Neural progenitor cell (in vitro differentiated cells): Measurements from ENCODE around the gene USF2. TPM values are rescaled to one million over a fixed set of nuclear protein-coding genes. Genes with fewer than 3 reads are reported as not detected.

ENCODE experiments used
- DNase-seq: peaks from one replicate; pipeline ENCODE4 v3.0.0-alpha.2; 2016; ENCODE audit warnings: low spot score
- H2AFZ ChIP-seq: fragments of 200-600 bp; sonication (generic); replicated peaks from 2 replicates; pipeline ENCODE4 v1.6.1; 2016; ENCODE audit warnings: antibody characterized with exemption
- H3F3A ChIP-seq: fragments of 200-600 bp; sonication (generic); 2 replicates; pipeline ENCODE4 v1.6.1; 2016; ENCODE audit warnings: antibody characterized with exemption, low read depth
- H3K27ac ChIP-seq: fragments of 200-600 bp; sonication (generic); 2 replicates; pipeline ENCODE4 v1.5.1; 2016; ENCODE audit warnings: mild to moderate bottlenecking
- H3K27me3 ChIP-seq: fragments of 200-600 bp; sonication (generic); 2 replicates; pipeline ENCODE4 v1.6.1; 2016; ENCODE audit warnings: mild to moderate bottlenecking, moderate library complexity
- H3K36me3 ChIP-seq: fragments of 200-600 bp; sonication (generic); 2 replicates; pipeline ENCODE4 v1.5.1; 2016
- H3K4me1 ChIP-seq: fragments of 200-600 bp; sonication (generic); 2 replicates; pipeline ENCODE4 v1.6.1; 2016; ENCODE audit warnings: mixed run types
- H3K4me2 ChIP-seq: fragments of 200-600 bp; sonication (generic); 2 replicates; pipeline ENCODE4 v1.6.1; 2016
- H3K4me3 ChIP-seq: fragments of 200-600 bp; sonication (generic); 2 replicates; pipeline ENCODE4 v1.5.1; 2016
- H3K79me2 ChIP-seq: fragments of 200-600 bp; sonication (generic); 2 replicates; pipeline ENCODE4 v1.6.1; 2016; ENCODE audit warnings: low read depth
- H3K9ac ChIP-seq: fragments of 200-600 bp; sonication (generic); 2 replicates; pipeline ENCODE4 v1.6.1; 2016
- H3K9me3 ChIP-seq: fragments of 200-600 bp; sonication (generic); 2 replicates; pipeline ENCODE4 v1.5.1; 2016; ENCODE audit warnings: low read depth
- H4K20me1 ChIP-seq: fragments of 200-600 bp; sonication (generic); 2 replicates; pipeline ENCODE4 v1.6.1; 2016; ENCODE audit warnings: low read depth
- H3K27ac Mint-ChIP-seq: 3 replicates; pipeline ENCODE4 v1.8.0; 2021; ENCODE audit warnings: mixed read lengths
- H3K27me3 Mint-ChIP-seq: 2 replicates; pipeline ENCODE4 v1.8.0; 2022; ENCODE audit warnings: low read depth, mild to moderate bottlenecking, inconsistent platforms, moderate library complexity, mixed read lengths; ENCODE audit not compliant: insufficient read depth
- H3K36me3 Mint-ChIP-seq: 3 replicates; pipeline ENCODE4 v1.8.0; 2021; ENCODE audit warnings: mixed read lengths
- H3K4me1 Mint-ChIP-seq: 3 replicates; pipeline ENCODE4 v1.8.0; 2021; ENCODE audit warnings: mixed read lengths
- H3K4me3 Mint-ChIP-seq: 3 replicates; pipeline ENCODE4 v1.8.0; 2021; ENCODE audit warnings: mild to moderate bottlenecking, moderate library complexity, mixed read lengths
- H3K9me3 Mint-ChIP-seq: 3 replicates; pipeline ENCODE4 v1.8.0; 2020; ENCODE audit warnings: mixed read lengths
- EZH2 ChIP-seq: fragments of 200-600 bp; sonication (generic); IDR thresholded peaks from 2 replicates; pipeline ENCODE4 v1.6.1; 2017; ENCODE audit warnings: antibody characterized with exemption, mild to moderate bottlenecking, moderate library complexity
- EZH2phosphoT487 ChIP-seq: fragments of 200-600 bp; sonication (generic); IDR thresholded peaks from 2 replicates; pipeline ENCODE4 v1.6.1; 2017; ENCODE audit warnings: antibody characterized with exemption
- total RNA-seq: library from RNA; depleted of rRNA; stranded (reverse); fragments of >200 nt; gene quantifications from 2 replicates; pipeline ENCODE4 v1.2.3, GENCODE V29; 2015; ENCODE audit warnings: low replicate concordance
- TF ChIP-seq, protein P1 (sequence below): fragments of 200-600 bp; sonication (generic); IDR thresholded peaks from 2 replicates; pipeline ENCODE4 v1.5.1; 2017; ENCODE audit warnings: antibody characterized with exemption, mild to moderate bottlenecking

Gene USF2
- total RNA-seq, 1 donor from 2014 or later: 46.8 TPM

DNA sequence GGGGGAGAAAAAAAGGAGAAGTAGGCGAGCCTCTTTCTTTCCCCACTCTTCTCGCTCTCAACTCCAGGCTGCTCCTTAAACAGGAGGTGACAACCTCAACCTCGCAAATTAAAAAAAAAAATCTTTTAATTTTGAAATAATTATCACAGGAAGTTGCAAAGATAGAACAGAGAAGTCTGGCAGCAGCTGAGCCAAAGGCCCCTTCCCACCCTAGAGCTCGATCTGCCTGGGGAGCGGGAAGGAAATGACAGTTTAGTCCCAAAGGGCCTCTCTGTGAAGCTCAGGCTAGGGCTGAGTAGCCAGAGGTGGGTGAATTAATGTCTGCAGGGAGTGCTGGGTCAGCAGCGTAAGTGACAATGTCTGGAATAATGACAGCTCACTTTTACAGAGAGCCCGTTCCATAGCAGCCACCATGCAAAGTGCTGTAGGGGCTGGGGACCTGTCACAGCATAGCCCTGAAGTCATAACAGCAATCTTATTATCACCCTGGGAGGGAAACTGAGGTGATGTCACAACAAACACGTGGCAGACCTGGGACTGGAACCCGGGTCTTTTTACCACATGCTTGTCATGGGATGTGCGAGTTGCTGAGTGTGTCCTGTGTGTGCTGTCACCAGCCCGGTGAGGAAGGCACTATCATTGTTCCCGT is 51.4 kb downstream of the USF2 start:
- H3K36me3 ChIP-seq: no peaks in the 10 kb centered on the region
- DNase-seq: no peak
- H3K79me2 ChIP-seq: no peaks in the 10 kb centered on the region
- no peak for TF ChIP-seq EZH2
- TF ChIP-seq, protein P1, sequence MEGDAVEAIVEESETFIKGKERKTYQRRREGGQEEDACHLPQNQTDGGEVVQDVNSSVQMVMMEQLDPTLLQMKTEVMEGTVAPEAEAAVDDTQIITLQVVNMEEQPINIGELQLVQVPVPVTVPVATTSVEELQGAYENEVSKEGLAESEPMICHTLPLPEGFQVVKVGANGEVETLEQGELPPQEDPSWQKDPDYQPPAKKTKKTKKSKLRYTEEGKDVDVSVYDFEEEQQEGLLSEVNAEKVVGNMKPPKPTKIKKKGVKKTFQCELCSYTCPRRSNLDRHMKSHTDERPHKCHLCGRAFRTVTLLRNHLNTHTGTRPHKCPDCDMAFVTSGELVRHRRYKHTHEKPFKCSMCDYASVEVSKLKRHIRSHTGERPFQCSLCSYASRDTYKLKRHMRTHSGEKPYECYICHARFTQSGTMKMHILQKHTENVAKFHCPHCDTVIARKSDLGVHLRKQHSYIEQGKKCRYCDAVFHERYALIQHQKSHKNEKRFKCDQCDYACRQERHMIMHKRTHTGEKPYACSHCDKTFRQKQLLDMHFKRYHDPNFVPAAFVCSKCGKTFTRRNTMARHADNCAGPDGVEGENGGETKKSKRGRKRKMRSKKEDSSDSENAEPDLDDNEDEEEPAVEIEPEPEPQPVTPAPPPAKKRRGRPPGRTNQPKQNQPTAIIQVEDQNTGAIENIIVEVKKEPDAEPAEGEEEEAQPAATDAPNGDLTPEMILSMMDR: no peak
- TF ChIP-seq EZH2phosphoT487: no peak
- Mint-ChIP-seq H3K36me3 (no peaks in the 10 kb centered on the region), H3K27me3 (peaks cover 4% of the 10 kb centered on the region), H3K27ac (no peak overlapping the region), H3K9me3 (no peaks in the 10 kb centered on the region), H3K4me1 (peaks cover 3% of the 10 kb centered on the region), H3K4me3 (no peak overlapping the region)
- H3K27ac ChIP-seq: no peak overlapping the region
- H3K4me3 ChIP-seq: no peak overlapping the region
- H3K4me1 ChIP-seq: no peaks in the 10 kb centered on the region
- no peaks in the 10 kb centered on the region for H3K9me3 ChIP-seq
- H3K9ac ChIP-seq: no peak overlapping the region
- H3K27me3 ChIP-seq: no peaks in the 10 kb centered on the region
- H3K4me2 ChIP-seq: no peak overlapping the region
- H2AFZ ChIP-seq: no peak overlapping the region
- no peaks in the 10 kb centered on the region for H3F3A ChIP-seq
- no peaks in the 10 kb centered on the region for H4K20me1 ChIP-seq

DNA sequence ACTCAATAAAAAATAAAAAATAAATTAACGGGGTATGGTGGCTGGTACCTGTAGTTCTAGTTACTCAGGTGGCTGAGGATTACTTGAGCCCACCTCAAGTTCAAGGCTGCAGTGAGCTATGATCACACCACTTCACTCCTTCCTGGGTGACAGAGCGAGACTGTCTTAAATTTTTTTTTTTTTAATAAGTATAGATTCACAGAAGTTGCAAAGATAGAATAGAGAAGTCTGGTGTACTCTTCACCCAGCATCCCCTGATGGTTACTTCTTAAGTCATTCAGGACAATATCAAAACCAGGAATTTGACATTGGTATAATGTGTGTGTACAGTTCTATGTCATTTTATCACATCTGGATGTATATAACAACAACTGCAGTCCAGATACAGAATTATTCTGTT is 52.5 kb downstream of the USF2 start:
- Mint-ChIP-seq H3K27me3 (peaks cover 4% of the 10 kb centered on the region), H3K9me3 (no peaks in the 10 kb centered on the region), H3K27ac (no peak overlapping the region), H3K36me3 (no peaks in the 10 kb centered on the region), H3K4me3 (no peak overlapping the region), H3K4me1 (peaks cover 3% of the 10 kb centered on the region)
- Histone ChIP-seq H3K4me1 (no peaks in the 10 kb centered on the region), H2AFZ (no peak overlapping the region), H3K27ac (no peak overlapping the region), H3K9me3 (no peaks in the 10 kb centered on the region), H3K4me3 (no peak overlapping the region), H4K20me1 (no peaks in the 10 kb centered on the region), H3K79me2 (no peaks in the 10 kb centered on the region), H3K36me3 (no peaks in the 10 kb centered on the region), H3K27me3 (no peaks in the 10 kb centered on the region), H3K4me2 (no peak overlapping the region), H3F3A (no peaks in the 10 kb centered on the region), H3K9ac (no peak overlapping the region)
- DNase-seq: no peak
- TF ChIP-seq, protein P1: no peak
- TF ChIP-seq EZH2 (no peak), EZH2phosphoT487 (no peak)

DNA sequence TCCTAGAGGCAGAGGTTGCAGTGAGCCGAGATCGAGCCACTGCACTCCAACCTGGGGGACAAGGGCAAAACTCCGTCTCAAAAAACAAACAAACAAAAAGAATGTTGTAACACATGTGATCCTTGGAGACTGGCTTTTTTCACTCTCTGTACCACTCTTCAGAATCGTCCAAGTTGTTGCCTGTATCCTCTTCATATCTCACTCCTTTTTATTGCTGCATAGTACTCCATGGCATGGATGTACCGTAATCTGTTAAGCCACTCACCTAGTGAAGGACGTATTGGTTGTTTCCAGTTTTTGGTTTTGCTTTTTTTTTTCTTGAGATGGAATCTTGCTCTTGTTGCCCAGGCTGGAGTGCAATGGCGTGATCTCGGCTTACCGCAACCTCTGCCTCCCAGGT is 53.3 kb downstream of the USF2 start:
- DNase-seq: no peak
- peaks cover 3% of the 10 kb centered on the region for H3K4me1 Mint-ChIP-seq
- H4K20me1 ChIP-seq: no peaks in the 10 kb centered on the region

More for the DNA sequence above, 53.3 kb downstream of the USF2 start:
- Histone ChIP-seq H3K27ac (no peak overlapping the region), H3K4me3 (no peak overlapping the region), H3K4me1 (no peaks in the 10 kb centered on the region), H2AFZ (no peak overlapping the region), H3K9ac (no peak overlapping the region), H3K9me3 (no peaks in the 10 kb centered on the region), H3K4me2 (no peak overlapping the region), H3F3A (no peaks in the 10 kb centered on the region), H3K79me2 (no peaks in the 10 kb centered on the region), H3K27me3 (no peaks in the 10 kb centered on the region), H3K36me3 (no peaks in the 10 kb centered on the region)
- no peak for TF ChIP-seq EZH2phosphoT487
- TF ChIP-seq EZH2: no peak
- TF ChIP-seq, protein P1: no peak
- Mint-ChIP-seq H3K36me3 (no peaks in the 10 kb centered on the region), H3K4me3 (no peak overlapping the region), H3K27me3 (peaks cover 2% of the 10 kb centered on the region), H3K27ac (no peak overlapping the region), H3K9me3 (no peaks in the 10 kb centered on the region)
